ENCODE measurements around the gene CDKN1A.
"Not testable (repeated sequence)": the region's sequence is repeated elsewhere in the genome, so short reads cannot be mapped to it uniquely, and the experiment has no call there.

Gene CDKN1A

GRCh38 chr6:36722879-36723278, 44.4 kb downstream of the CDKN1A start:
- no peak for FAIRE-seq

- FAIRE-seq = not testable (repeated sequence)
These were observed 45.5 kb downstream of the CDKN1A start for GRCh38 chr6:36723992-36724391.

- FAIRE-seq = no peak
These were observed 46.2 kb downstream of the CDKN1A start for GRCh38 chr6:36724514-36725390.

- FAIRE-seq = no peak
These were observed 47.1 kb downstream of the CDKN1A start for GRCh38 chr6:36725581-36725980.

- no peak for FAIRE-seq
These were observed 49.0 kb downstream of the CDKN1A start for GRCh38 chr6:36727505-36728021.

GRCh38 chr6:36728289-36729160, 50.0 kb downstream of the CDKN1A start:
- FAIRE-seq = no peak

GRCh38 chr6:36729161-36729524, 50.6 kb downstream of the CDKN1A start:
- FAIRE-seq = no peak

- FAIRE-seq = no peak
These were observed 52.2 kb downstream of the CDKN1A start for GRCh38 chr6:36730424-36731380.

- FAIRE-seq = no peak
These were observed 53.3 kb downstream of the CDKN1A start for GRCh38 chr6:36731622-36732310.

- no peak for FAIRE-seq
These were observed 54.8 kb downstream of the CDKN1A start for GRCh38 chr6:36733300-36733699.

GRCh38 chr6:36734486-36735060, 56.1 kb downstream of the CDKN1A start:
- no peak for FAIRE-seq

- no peak for FAIRE-seq
These were observed 56.9 kb downstream of the CDKN1A start for GRCh38 chr6:36735110-36736071.
